Mammary epithelial cell (primary cell): ENCODE results near the gene SLC35E4.

Experiments
- EZH2 ChIP-seq: IDR thresholded peaks from 2 replicates; pipeline ENCODE4 v1.6.1; 2012; ENCODE audit warnings: low read length, inconsistent platforms, borderline replicate concordance
- TF ChIP-seq, protein P1 (sequence below), 2 donors: IDR thresholded peaks in 1 of 2; conservative IDR thresholded peaks in 1 of 2; 2 replicates each; pipeline ENCODE4 v1.5.1; 2011 to 2012; ENCODE audit warnings: inconsistent platforms in 2 of 2, low read length in 2 of 2, mild to moderate bottlenecking in 2 of 2, control low read depth in 1 of 2, low read depth in 1 of 2; ENCODE audit not compliant: insufficient read depth in 1 of 2; ENCODE audit errors: extremely low read depth in 1 of 2

GRCh38 chr22:30665786-30666185 lies 30.2 kb downstream of the SLC35E4 start:
- TF ChIP-seq, protein P1, sequence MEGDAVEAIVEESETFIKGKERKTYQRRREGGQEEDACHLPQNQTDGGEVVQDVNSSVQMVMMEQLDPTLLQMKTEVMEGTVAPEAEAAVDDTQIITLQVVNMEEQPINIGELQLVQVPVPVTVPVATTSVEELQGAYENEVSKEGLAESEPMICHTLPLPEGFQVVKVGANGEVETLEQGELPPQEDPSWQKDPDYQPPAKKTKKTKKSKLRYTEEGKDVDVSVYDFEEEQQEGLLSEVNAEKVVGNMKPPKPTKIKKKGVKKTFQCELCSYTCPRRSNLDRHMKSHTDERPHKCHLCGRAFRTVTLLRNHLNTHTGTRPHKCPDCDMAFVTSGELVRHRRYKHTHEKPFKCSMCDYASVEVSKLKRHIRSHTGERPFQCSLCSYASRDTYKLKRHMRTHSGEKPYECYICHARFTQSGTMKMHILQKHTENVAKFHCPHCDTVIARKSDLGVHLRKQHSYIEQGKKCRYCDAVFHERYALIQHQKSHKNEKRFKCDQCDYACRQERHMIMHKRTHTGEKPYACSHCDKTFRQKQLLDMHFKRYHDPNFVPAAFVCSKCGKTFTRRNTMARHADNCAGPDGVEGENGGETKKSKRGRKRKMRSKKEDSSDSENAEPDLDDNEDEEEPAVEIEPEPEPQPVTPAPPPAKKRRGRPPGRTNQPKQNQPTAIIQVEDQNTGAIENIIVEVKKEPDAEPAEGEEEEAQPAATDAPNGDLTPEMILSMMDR (conservative IDR thresholded peaks at IDR 0.05 in 1 of 2, IDR thresholded peaks at IDR 0.05 in 1 of 2; ENCODE audit: extremely low read depth in 1 of 2, insufficient read depth in 1 of 2, low read depth in 1 of 2, low read length in 2 of 2) = no peak
- no peak for TF ChIP-seq EZH2
